HG03175 (cell line): ENCODE data around the gene FAT1.

Source experiments
- ATAC-seq: cut with Tn5 transposase; IDR thresholded peaks from one replicate; pipeline ENCODE4 v1.9.1; 2021; ENCODE audit warnings: mild to moderate bottlenecking, moderate library complexity; ENCODE audit not compliant: unreplicated experiment

The FAT1 gene

DNA sequence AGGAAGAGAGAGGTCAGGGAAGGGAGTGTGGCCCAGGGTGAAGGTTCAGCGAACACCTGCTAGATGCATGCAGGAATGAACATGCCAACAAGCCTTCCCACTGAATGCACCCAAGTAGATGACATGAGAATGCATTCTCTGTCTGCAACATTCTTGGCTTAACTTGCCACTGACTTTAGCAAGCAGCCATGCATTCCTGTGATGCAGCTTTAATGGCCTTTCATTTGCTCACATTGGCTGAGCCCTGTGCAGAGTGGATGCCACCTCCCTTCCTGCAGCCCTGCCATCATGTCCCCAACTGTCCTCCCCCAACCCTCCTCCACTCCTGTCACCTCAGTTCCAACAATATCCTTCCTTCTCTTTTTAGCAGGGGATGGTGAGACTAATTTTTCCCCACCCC, 143.0 kb downstream of the FAT1 start:
- ATAC-seq = no peak

DNA sequence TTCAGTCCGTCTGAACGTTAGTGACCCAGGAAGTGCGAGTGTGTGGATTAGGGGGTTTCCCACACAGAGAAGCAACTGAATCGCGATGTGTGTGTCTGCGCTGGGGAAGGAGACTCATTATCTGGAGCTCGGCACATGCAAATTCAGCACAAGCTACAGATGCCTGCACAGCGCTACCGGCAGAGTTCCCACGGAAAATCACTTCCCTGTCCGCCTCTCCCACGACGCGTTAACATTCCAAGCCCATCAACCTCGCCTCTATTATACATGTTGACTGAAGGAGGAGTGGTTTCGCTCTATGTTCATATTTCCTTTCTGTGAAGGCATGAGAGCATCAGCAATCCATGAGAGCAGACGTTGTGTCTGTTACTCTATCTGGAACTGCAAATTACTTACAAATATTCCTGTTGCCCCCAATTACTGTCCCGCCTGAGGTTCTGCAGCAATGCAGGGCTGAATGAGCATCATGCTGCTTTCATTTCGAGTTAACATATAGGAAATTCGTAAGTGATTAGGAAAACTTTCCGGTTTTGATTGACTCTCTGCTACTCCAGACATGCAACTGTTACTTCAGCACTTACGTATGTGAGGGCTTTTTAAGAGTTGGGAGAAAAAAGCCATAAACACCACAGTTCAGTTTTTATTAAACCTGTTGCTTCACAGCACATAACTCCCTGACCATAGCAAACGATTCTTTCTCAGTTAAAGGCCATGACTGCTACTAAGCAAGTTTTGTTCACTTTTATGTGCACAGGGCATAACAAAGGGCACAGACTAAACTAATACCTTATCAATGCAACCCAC, 153.3 kb downstream of the FAT1 start:
- no peak for ATAC-seq

DNA sequence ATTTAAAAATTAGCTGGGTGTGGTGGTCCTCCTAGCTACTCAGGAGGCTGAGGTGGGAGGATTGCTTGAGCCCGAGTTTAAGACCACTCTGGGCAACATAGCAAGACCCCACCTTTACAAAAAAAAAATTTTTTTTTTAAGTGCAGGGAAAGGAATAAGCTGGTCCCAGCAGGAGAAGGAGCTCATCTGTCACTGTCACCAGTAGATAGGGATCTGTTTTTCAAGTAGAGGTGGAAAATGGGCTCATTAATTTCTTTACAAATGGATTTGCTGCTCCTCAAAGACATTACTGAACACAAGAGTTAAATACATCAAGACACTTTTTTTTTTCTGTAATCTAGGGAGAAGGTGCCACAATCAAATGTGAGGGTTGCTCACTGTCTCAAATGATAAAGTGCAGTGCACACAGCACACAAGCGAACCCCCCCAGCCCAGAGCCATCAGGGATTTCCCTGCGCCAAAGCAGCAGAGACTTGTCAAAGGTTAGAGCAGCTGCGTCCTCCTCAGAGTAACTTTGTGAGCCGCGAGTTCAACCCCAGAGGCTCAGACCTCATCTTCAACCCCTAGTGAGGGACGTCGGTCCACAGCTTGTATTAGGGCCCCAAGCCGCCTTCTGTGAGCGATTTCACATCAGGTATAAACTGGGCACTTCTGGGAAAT, 154.0 kb downstream of the FAT1 start:
- no peak for ATAC-seq

DNA sequence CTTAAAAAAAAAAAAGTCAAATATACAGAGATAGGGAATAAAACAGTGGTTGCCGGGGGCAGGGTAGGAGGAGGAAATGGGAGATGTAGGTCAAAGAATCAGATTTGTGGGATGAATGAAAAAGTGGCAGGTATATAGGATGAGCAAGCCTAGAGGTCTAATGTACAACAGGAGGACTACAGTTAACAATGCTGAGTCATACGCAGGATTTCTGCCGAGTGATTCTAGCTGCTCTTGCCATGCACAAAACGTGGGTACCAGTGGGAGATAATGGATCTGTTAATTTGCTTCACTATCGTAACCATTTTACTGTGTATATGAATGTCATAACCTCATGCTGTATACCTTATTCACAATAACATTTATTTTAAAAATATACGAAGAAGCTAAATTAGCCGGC, 157.6 kb downstream of the FAT1 start:
- ATAC-seq = no peak

DNA sequence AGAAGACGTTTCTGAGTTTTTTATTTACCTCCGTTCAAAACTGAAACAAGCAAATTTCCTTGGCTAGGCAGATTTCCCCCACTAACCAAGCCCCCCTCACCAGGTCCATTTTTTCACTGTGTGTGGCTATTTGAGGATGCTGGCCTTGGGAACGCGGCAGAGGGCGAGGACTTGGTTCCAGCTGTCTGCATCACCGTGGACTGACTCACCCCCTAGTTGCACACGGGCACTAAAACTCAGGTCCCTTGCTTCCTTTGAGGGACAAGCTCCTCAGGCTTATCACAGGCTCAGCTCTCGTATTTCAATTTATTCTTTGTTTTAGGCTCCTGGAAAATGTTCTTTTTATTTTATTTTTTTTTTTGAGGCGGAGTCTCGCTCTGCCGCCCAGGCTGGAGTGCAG, 159.9 kb downstream of the FAT1 start:
- no peak for ATAC-seq

DNA sequence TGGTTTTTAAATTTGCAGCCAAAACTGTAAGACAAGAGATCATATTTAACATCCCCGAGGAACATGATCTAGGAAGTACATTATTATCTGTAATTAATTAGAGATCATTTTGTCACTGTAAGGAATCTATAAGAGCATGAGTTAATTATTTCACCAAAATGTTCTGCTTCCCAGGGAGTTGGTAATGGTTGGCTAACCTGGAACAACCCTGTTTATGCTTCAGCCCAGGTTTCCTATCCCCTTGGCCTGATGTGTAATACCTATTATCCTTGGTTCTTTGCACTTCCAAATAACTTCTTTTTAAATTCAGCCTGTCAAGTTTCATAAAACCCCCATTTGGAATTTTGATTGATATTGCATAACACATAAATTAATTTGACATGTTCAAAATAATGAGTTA, 161.9 kb downstream of the FAT1 start:
- no peak for ATAC-seq

DNA sequence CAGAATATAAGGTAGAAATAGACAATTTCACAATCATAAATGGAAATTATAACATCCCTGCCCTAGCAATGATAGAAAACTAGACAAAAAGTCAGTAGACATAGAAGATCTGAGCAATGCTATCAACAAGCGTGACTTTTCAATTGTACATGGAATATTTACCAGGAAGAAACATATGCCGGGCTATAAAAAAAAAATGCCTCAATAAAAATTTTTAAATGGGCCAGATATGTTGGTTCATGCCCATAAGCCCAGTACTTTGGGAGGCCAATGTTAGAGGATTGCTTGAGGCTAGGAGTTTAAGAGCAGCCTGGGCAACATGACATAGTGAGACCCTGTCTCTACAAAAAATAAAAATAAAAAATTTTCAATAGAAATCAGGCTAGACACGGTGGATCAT, 163.0 kb downstream of the FAT1 start:
- no peak for ATAC-seq

DNA sequence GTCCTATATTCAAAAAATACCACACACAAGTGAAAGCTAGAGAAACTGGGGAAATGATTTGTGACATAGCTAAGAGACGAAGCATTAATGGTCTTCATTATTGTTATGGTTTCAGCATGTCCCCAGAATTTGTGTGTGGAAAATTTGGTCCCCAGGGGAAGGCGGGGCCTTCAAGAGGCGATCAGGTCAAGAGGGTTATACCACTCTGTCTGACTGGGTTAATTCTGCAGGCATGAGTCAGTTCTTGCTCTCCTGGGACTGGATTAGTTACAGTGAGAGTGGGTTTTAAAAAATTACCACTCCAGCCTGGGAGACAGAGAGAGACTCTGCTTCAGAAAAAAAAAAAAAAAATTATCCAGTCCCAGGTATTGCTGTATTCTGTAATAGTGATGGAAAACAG, 166.2 kb downstream of the FAT1 start:
- no peak for ATAC-seq

DNA sequence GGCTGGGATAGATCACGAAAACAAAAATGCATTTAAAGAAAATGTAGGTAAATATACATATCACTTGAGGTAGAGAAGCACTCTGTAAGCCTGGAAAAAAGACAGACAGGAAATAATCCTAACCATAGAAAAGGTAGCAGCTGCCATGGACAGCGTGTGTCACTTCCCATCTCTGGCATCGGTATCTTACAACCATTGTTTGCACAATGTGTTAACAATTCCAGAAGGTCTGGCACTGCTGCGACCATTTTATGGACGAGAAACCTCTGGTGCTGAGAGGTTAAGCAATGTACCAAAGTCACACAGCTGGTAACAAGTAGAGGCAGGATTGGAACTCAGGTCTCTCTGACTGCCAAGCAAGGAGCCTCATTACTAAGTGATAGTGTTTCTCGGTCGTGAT, 166.6 kb downstream of the FAT1 start:
- no peak for ATAC-seq

DNA sequence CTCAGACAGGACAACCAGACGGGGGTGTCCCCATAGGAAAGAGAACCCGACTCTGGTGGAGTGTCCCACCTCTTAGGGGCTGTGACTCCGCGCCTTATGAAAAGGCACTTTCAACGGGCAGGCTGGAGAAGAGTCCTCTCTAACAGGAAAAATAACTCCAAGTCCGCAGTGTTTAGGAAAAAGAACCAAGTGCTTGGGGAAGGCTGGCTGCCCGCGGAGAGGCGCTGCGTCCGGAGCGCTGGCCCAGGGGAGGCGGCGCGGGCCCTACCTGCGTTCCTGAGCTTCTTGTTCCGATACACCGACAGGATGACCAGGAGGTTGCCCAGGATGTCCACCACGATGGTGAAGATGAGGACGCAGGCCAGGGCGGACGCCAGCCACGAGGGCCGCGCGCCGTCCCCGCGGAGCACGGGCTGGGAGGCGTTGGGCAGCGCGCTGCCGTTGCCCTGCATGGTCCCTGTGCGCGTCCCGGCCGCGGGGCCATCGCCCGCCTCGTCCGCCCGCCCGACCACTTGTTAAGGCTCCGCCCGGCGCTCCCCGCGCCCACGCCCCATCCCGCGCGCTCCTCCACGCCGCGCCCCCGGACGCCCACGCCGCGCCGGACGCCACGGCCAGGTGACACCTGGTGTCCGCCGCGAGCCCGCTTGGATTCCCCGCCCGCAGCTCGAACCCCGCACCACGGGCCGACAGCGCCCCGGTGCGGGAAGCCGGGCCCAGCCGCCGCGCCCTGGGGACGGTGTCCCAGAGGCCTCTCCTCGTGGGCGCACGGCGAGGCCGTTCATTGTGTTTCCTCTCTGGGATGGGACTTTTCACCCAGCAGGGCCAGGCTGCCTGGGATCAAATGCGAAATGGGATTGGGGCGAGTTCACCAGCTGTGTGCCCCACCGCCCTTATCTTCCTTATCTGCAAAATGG, 168.5 kb downstream of the FAT1 start, which contains the start of gene MTNR1A:
Gene MTNR1A (minus strand): TSS at position 654 of the 914 bp plus-strand sequence. CDS start 202 bp downstream, at position 452.
- no peak for ATAC-seq

DNA sequence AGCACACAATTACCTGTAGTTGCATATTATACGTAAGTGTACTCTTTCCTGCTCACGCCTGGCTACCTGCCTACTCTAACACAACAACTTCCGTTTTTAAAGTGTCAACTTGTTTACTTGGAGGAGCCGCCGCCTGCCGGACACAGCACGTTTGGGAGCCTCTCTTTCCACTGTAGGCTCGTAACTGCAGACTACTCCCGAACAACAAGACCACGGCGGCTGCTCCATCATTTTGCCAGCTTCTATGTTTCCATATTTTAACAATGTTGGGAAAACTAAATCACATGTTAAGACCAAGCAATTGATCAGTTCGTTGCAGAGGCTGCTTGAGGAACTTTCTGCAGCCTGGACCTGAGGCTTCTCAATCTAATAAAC, 169.1 kb downstream of the FAT1 start:
- ATAC-seq = no peak

DNA sequence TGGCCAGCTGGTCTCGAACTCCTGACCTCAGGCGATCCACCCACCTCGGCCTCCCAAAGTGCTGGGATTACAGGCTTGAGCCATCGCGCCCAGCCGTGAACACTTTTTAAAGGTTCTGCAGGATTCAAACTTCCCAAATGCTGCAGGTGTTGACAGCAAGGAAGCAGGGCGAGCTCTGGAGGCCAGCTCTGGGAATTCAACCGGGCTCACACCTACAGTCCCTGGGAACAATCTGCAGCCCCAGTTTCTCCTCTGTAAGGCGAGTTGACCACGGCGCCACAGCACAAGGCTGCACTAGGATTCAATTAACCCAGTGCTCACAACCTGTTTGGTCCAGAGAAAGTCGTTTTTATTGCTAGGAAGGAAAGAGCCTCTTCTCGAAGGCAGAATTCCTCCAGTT, 169.9 kb downstream of the FAT1 start:
- no peak for ATAC-seq

DNA sequence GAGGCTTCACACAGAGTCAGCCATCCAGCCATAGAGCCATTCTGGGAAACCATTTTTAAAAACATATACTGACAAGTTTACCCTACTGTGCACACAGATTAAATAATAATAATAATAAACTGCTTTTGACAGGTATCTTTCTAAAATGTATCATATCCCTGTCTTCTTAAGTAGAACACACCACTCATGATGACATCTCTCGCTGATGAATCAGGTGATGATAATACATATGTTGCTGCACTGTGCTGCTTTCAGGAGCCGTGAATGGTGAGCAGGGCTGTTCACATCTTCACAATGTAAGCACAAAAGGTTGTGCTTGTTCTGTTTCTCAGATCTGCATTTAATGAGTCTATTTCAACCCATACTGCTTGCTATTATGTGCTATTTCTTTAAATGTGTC, 171.8 kb downstream of the FAT1 start:
- ATAC-seq = no peak

DNA sequence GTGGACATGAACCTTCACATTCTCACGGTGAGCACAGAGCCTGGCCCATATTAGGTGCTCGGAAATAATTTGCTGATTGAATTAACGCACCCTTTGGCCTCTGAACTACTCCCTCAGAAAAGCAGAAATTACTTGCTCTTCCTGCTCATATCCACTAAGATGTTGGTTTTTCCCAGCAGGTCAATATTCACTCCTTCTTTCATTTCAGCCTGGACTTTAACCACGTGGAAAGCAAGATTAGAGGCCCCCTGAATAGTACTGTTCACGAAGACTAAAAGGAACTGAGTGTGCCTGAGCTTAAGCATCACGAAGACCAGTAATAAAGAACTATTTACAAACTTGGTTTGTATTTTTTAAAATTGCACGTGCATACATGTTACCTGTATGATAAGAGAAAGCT, 178.2 kb downstream of the FAT1 start:
- no peak for ATAC-seq

DNA sequence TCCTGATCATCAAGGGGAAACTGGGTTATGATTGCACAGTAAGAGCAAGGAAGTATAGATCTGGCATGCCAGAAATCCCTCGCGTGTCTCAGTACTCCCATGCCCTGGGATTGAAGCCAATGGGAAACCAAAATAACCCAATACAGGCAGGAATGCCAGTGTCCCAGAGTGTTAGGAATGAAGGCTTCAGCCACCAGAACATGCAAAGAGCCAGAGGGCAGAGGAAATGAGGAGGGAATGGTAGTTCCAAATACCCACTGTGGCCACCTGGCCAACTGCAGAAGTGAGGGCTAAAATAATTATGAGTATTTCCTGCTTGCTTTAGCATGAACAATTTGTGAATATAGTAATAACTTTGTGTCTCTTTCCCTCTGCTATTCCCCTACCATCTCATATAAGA, 180.4 kb downstream of the FAT1 start:
- no peak for ATAC-seq

DNA sequence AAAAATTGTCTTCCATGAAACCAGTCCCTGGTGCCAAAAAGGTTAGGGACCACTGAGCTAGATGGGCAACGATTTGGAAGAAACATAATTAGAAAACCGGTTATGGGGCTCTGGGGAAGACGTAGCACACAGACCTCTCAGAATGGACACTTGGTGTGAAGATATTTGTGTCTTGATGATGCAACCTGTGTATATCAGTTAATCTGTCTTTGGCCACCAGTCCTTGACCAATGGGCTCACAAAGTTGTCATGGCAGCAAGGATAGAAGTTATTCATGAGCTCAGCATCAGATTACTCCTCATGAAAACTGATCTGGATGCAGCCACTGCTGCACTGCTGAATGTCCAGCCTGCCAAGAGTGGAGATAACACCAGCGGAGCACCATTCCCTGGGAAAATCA, 181.9 kb downstream of the FAT1 start:
- no peak for ATAC-seq

DNA sequence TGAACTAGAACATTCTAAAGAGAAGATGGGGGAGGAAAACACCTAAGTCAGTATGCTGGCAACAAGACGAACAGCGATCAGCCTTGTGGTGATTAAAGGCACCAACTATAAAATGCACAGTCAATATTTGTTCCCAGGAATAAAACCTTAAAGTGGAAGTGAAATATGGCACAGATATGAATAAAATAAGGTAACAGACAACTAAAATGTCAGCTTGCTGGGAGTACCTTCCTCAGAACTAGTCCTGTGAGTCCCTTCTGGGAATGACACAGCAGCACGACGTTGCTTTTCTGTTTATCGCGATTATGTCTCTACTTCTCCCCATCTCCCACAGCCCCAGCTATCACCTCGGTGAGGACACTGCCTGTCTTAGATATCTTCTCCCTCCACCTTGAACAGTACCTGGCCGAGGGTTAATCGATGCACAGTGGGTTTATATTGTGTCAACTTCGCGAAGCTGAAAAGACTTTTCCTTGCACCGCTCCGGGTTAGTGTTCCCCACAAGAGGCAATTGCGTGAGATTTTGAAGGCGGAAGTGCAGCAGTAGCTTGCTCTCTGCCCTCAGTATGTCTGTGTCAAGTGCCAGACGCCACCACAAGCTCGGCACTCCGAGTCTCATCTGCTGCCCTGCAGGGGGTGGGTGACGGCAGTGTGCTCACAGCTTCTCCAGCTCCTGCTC, 185.7 kb downstream of the FAT1 start:
- no peak for ATAC-seq
